OCI-LY7 (cell line): ENCODE measurements around the gene ZFAND5.

Experiments used
- EZH2phosphoT487 ChIP-seq: fragments of 200-600 bp; sonication (generic); IDR thresholded peaks from 2 replicates; pipeline ENCODE4 v1.6.1; 2018; ENCODE audit warnings: low read depth, borderline replicate concordance, mild to moderate bottlenecking, mixed run types, antibody characterized with exemption, low read length, moderate library complexity, mixed read lengths
- TF ChIP-seq, protein P1 (sequence below): fragments of 200-600 bp; sonication (generic); conservative IDR thresholded peaks from 2 replicates; pipeline ENCODE4 v1.5.1; 2014; ENCODE audit warnings: mild to moderate bottlenecking, antibody characterized with exemption, low read length, moderate library complexity, mixed read lengths

DNA sequence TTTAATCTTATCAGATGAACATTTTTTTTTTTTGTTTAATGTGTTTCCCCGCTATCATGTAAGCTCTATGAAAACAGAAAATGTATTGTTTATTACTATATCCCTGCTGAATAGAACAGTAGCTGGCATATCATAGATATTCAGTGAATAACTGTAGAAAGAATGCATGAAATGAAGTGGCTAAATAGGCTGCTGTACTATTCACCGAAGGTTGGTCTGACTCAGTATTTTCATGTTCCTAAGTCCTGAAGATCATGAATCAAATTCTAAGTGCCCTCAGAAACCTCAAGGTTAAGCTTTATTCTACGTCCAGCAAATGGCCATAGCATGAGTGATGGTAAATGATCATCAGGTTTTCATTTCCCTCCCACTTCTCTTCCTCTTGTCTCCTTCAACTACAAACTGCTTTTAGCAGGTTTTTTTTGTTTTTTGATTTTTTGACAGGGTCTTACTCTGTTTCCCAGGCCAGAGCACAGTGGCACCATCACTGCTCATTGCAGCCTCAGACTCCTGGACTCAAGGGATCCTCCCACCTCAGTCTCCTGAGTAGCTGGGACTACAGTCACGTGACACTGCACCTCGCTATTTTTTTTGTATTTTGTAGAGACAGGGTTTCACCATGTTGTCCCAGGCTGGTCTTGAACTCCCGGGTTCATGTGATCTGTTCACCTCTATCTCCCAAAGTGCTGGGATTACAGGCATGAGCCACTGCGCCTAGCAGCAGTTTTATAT lies 19.1 kb upstream of the ZFAND5 start:
- TF ChIP-seq, protein P1, sequence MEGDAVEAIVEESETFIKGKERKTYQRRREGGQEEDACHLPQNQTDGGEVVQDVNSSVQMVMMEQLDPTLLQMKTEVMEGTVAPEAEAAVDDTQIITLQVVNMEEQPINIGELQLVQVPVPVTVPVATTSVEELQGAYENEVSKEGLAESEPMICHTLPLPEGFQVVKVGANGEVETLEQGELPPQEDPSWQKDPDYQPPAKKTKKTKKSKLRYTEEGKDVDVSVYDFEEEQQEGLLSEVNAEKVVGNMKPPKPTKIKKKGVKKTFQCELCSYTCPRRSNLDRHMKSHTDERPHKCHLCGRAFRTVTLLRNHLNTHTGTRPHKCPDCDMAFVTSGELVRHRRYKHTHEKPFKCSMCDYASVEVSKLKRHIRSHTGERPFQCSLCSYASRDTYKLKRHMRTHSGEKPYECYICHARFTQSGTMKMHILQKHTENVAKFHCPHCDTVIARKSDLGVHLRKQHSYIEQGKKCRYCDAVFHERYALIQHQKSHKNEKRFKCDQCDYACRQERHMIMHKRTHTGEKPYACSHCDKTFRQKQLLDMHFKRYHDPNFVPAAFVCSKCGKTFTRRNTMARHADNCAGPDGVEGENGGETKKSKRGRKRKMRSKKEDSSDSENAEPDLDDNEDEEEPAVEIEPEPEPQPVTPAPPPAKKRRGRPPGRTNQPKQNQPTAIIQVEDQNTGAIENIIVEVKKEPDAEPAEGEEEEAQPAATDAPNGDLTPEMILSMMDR, result no peak
- TF ChIP-seq EZH2phosphoT487, result no peak
